Measurements from ENCODE around the gene FAM170B.

DNA sequence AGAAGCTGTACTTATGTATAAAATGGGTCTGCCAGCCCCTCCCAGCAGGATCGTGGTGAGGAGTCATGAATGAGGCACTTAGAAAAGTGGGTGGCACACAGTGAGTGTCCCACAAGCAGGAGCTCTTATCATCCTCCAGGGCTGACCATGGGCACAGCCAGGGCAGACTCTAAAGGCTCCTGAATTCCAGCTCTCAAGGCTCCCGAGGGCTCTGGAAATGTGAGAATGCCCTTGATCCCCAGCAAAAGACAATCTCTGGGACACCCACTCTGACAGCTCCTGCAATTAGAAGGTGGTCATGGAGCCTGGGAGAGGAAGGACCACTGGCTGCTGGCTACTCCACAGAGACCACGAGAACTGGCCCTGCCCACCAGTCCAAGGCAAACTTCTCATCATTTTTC lies 20.1 kb downstream of the FAM170B start:
- TF ChIP-seq MXI1 (IDR thresholded peaks at IDR 0.05; ENCODE audit: low read depth, low read length) (no peak), SMARCA5 (IDR thresholded peaks at IDR 0.05) (no peak), JUNB (CRISPR knock-in tag; conservative IDR thresholded peaks at IDR 0.05) (no peak)

Data from K562 (cell line).